Measurements from ENCODE around the gene DAND5. TPM values are rescaled to one million over a fixed set of nuclear protein-coding genes. Genes with fewer than 3 reads are reported as not detected.

DAND5 gene
- total RNA-seq, 1 donor from 2014 or later = 9.1 TPM

- intact Hi-C loops (cut with DNase I) = no loop called here
- DNase-seq (peak; percentile 77), ATAC-seq (ENCODE audit: poor library complexity) (peak; percentile 60)
These were observed 15.8 kb downstream of the DAND5 start for GRCh38 chr19:12985049-12985776.

- intact Hi-C loops (cut with DNase I) = no loop called here
- ATAC-seq (ENCODE audit: poor library complexity) (no peak), DNase-seq (no peak)
These were observed 17.4 kb downstream of the DAND5 start for GRCh38 chr19:12986726-12987125.

GRCh38 chr19:12987190-12987589 is 17.8 kb downstream of the DAND5 start:
- no peak for ATAC-seq (ENCODE audit: poor library complexity)
- no peak for DNase-seq
- intact Hi-C loops (cut with DNase I) = no loop called here

GRCh38 chr19:12987781-12988180 is 18.4 kb downstream of the DAND5 start:
- intact Hi-C loops (cut with DNase I) = no loop called here
- ATAC-seq (ENCODE audit: poor library complexity) (no peak), DNase-seq (no peak)

GRCh38 chr19:12990431-12990830 is 21.1 kb downstream of the DAND5 start:
- DNase-seq (no peak), ATAC-seq (ENCODE audit: poor library complexity) (no peak)
- intact Hi-C loops (cut with DNase I) = loop anchor here (5.0 kb wide), 2 partner anchors 37 to 67 kb away; no protein-coding TSS in a partner anchor

GRCh38 chr19:12990853-12991252 is 21.5 kb downstream of the DAND5 start:
- ATAC-seq (ENCODE audit: poor library complexity) (no peak), DNase-seq (no peak)
- intact Hi-C loops (cut with DNase I) = loop anchor here (5.0 kb wide), 2 partner anchors 36 to 66 kb away; no protein-coding TSS in a partner anchor

GRCh38 chr19:12991296-12991695 is 21.9 kb downstream of the DAND5 start:
- ATAC-seq (ENCODE audit: poor library complexity) (no peak), DNase-seq (no peak)
- intact Hi-C loops (cut with DNase I) = loop anchor here (5.0 kb wide), 2 partner anchors 36 to 66 kb away; no protein-coding TSS in a partner anchor

- intact Hi-C loops (cut with DNase I) = loop anchor here (5.0 kb wide), 2 partner anchors 35 to 65 kb away; no protein-coding TSS in a partner anchor
- DNase-seq (no peak), ATAC-seq (ENCODE audit: poor library complexity) (no peak)
These were observed 23.4 kb downstream of the DAND5 start for GRCh38 chr19:12992729-12993128.

GRCh38 chr19:12993562-12993961 is 24.2 kb downstream of the DAND5 start:
- intact Hi-C loops (cut with DNase I) = loop anchor here (5.0 kb wide), 2 partner anchors 34 to 64 kb away; no protein-coding TSS in a partner anchor
- ATAC-seq (ENCODE audit: poor library complexity) = no peak
- no peak for DNase-seq

GRCh38 chr19:12994701-12995595 is 25.6 kb downstream of the DAND5 start, which contains the start of gene NFIX:
Gene NFIX (plus strand): TSS chr19:12995475. CDS start chr19:12995838, 363 bp downstream.
- DNase-seq (peak; percentile 81), ATAC-seq (ENCODE audit: poor library complexity) (peak; percentile 56)
- intact Hi-C loops (cut with DNase I) = loop anchor here (5.0 kb wide), 2 partner anchors 32 to 62 kb away; no protein-coding TSS in a partner anchor

- peak; percentile 44 for ATAC-seq (ENCODE audit: poor library complexity)
- intact Hi-C loops (cut with DNase I) = no loop called here
- DNase-seq = no peak
These were observed 26.4 kb downstream of the DAND5 start for GRCh38 chr19:12995596-12996405.

GRCh38 chr19:12996406-12997094 is 27.2 kb downstream of the DAND5 start:
- ATAC-seq (ENCODE audit: poor library complexity) = peak; percentile 70

GRCh38 chr19:12997179-12997966 is 28.0 kb downstream of the DAND5 start:
- intact Hi-C loops (cut with DNase I) = no loop called here
- no peak for ATAC-seq (ENCODE audit: poor library complexity)
- no peak for DNase-seq

More at GRCh38 chr19:12996406-12997094, 27.2 kb downstream of the DAND5 start:
- intact Hi-C loops (cut with DNase I) = no loop called here
- no peak for DNase-seq

- intact Hi-C loops (cut with DNase I) = no loop called here
- DNase-seq (no peak), ATAC-seq (ENCODE audit: poor library complexity) (no peak)
These were observed 28.9 kb downstream of the DAND5 start for GRCh38 chr19:12997967-12998940.

GRCh38 chr19:13001166-13001501 is 31.8 kb downstream of the DAND5 start:
- DNase-seq = no peak
- intact Hi-C loops (cut with DNase I) = no loop called here
- no peak for ATAC-seq (ENCODE audit: poor library complexity)

- ATAC-seq (ENCODE audit: poor library complexity) (peak; percentile 45), DNase-seq (peak; percentile 70)
- intact Hi-C loops (cut with DNase I) = no loop called here
These were observed 32.3 kb downstream of the DAND5 start for GRCh38 chr19:13001502-13002165.

Data from Right ventricle myocardium superior (tissue), 1 donor.